ENCODE data around the gene PSMD13.

DNA sequence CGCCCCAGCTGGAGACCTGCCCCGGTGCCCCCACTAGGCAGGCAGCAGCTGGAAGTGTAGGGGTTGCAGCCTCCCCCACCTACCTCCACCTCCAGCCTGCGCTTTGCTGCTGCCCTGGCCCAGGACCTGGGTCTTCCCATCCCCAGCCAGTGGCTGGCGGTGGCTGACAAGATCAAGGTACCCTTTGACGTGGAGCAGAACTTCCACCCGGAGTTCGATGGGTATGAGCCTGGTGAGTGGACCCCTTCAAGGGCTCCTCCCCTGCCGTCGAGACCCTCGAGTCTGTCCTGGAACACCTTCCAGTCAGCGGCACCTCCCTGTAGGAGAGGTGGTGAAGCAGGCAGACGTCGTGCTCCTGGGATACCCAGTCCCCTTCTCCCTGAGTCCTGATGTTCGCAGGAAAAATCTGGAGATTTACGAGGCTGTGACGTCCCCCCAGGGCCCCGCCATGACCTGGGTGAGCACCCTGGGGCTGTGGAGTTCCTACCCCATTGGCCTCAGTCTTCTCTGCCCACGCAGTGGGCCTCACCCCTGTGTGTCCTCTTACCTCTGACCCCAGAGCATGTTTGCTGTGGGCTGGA, 56.6 kb downstream of the PSMD13 start:
- TF ChIP-seq, protein P1, sequence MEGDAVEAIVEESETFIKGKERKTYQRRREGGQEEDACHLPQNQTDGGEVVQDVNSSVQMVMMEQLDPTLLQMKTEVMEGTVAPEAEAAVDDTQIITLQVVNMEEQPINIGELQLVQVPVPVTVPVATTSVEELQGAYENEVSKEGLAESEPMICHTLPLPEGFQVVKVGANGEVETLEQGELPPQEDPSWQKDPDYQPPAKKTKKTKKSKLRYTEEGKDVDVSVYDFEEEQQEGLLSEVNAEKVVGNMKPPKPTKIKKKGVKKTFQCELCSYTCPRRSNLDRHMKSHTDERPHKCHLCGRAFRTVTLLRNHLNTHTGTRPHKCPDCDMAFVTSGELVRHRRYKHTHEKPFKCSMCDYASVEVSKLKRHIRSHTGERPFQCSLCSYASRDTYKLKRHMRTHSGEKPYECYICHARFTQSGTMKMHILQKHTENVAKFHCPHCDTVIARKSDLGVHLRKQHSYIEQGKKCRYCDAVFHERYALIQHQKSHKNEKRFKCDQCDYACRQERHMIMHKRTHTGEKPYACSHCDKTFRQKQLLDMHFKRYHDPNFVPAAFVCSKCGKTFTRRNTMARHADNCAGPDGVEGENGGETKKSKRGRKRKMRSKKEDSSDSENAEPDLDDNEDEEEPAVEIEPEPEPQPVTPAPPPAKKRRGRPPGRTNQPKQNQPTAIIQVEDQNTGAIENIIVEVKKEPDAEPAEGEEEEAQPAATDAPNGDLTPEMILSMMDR (IDR thresholded peaks at IDR 0.05; ENCODE audit: low read length), result no peak
- no peak for TF ChIP-seq EZH2phosphoT487 (IDR thresholded peaks at IDR 0.05; ENCODE audit: low read length)

Measured in MM.1S (cell line).